Neural cell (in vitro differentiated cells): ENCODE data around the gene SLC35A5.
"Not testable (repeated sequence)": the region's sequence is repeated elsewhere in the genome, so short reads cannot be mapped to it uniquely, and the experiment has no call there.

ENCODE experiments used
- SMC3 ChIP-seq: fragments of 450-650 bp; conservative IDR thresholded peaks from 2 replicates; pipeline ENCODE4 v1.6.1; 2014; ENCODE audit warnings: antibody characterized with exemption, mild to moderate bottlenecking, moderate library complexity; ENCODE audit not compliant: poor library complexity
- TF ChIP-seq, protein P1 (sequence below): fragments of 450-650 bp; IDR thresholded peaks from 2 replicates; pipeline ENCODE4 v1.5.1; 2014; ENCODE audit warnings: antibody characterized with exemption, mild to moderate bottlenecking, moderate library complexity; ENCODE audit not compliant: poor library complexity, severe bottlenecking

- TF ChIP-seq, protein P1, sequence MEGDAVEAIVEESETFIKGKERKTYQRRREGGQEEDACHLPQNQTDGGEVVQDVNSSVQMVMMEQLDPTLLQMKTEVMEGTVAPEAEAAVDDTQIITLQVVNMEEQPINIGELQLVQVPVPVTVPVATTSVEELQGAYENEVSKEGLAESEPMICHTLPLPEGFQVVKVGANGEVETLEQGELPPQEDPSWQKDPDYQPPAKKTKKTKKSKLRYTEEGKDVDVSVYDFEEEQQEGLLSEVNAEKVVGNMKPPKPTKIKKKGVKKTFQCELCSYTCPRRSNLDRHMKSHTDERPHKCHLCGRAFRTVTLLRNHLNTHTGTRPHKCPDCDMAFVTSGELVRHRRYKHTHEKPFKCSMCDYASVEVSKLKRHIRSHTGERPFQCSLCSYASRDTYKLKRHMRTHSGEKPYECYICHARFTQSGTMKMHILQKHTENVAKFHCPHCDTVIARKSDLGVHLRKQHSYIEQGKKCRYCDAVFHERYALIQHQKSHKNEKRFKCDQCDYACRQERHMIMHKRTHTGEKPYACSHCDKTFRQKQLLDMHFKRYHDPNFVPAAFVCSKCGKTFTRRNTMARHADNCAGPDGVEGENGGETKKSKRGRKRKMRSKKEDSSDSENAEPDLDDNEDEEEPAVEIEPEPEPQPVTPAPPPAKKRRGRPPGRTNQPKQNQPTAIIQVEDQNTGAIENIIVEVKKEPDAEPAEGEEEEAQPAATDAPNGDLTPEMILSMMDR = not testable (repeated sequence)
- TF ChIP-seq SMC3 = not testable (repeated sequence)
These were observed 42.9 kb upstream of the SLC35A5 start for GRCh38 chr3:112518970-112519369.
